HepG2 (cell line): ENCODE results near the gene VASN. TPM values are rescaled to one million over a fixed set of nuclear protein-coding genes. Genes with fewer than 3 reads are reported as not detected.

Source experiments
- ATAD3A ChIP-seq: sonication (generic); formaldehyde crosslinking; IDR thresholded peaks from 2 replicates; pipeline ENCODE4 v1.4.0; 2020; ENCODE audit warnings: missing genetic modification reagents
- BCL6 ChIP-seq: IDR thresholded peaks from 2 replicates; pipeline ENCODE4 v1.6.1; 2016; ENCODE audit warnings: missing genetic modification reagents, missing compliant biosample characterization
- HES4 ChIP-seq: sonication (generic); formaldehyde crosslinking; IDR thresholded peaks from 2 replicates; pipeline ENCODE4 v1.9.0; 2021; ENCODE audit warnings: mild to moderate bottlenecking, missing genetic modification reagents, borderline replicate concordance
- JUN ChIP-seq: sonication (generic); formaldehyde crosslinking; IDR thresholded peaks from 2 replicates; pipeline ENCODE4 v1.4.0; 2020; ENCODE audit warnings: mild to moderate bottlenecking, missing genetic modification reagents
- KDM2A ChIP-seq: sonication (generic); formaldehyde crosslinking; IDR thresholded peaks from 2 replicates; pipeline ENCODE4 v1.4.0; 2020; ENCODE audit warnings: low read depth, missing genetic modification reagents, borderline replicate concordance
- MEF2D ChIP-seq: sonication (generic); formaldehyde crosslinking; IDR thresholded peaks from 2 replicates; pipeline ENCODE4 v1.5.1; 2020; ENCODE audit warnings: mild to moderate bottlenecking, missing genetic modification reagents
- PITX1 ChIP-seq: sonication (generic); formaldehyde crosslinking; IDR thresholded peaks from 2 replicates; pipeline ENCODE4 v1.5.1; 2020; ENCODE audit warnings: mild to moderate bottlenecking, missing genetic modification reagents
- RBAK ChIP-seq: sonication (generic); formaldehyde crosslinking; IDR thresholded peaks from 2 replicates; pipeline ENCODE4 v1.5.1; 2020; ENCODE audit warnings: mild to moderate bottlenecking, missing genetic modification reagents
- SMAD3 ChIP-seq: sonication (generic); formaldehyde crosslinking; IDR thresholded peaks from 2 replicates; pipeline ENCODE4 v1.4.0; 2020; ENCODE audit warnings: missing genetic modification reagents
- TGIF2 ChIP-seq: IDR thresholded peaks from 2 replicates; pipeline ENCODE4 v1.6.1; 2016; ENCODE audit warnings: control low read depth, missing compliant biosample characterization
- ZFP37 ChIP-seq: sonication (generic); formaldehyde crosslinking; IDR thresholded peaks from 2 replicates; pipeline ENCODE4 v1.4.0; 2020; ENCODE audit warnings: missing genetic modification reagents, borderline replicate concordance
- ZNF10 ChIP-seq: sonication (generic); formaldehyde crosslinking; IDR thresholded peaks from 2 replicates; pipeline ENCODE4 v1.4.0; 2020; ENCODE audit warnings: mild to moderate bottlenecking, low read depth, missing genetic modification reagents, borderline replicate concordance
- ZNF17 ChIP-seq: sonication (generic); formaldehyde crosslinking; IDR thresholded peaks from 2 replicates; pipeline ENCODE4 v1.5.0; 2020; ENCODE audit warnings: mild to moderate bottlenecking, missing genetic modification reagents
- ZNF335 ChIP-seq: sonication (generic); formaldehyde crosslinking; IDR thresholded peaks from 2 replicates; pipeline ENCODE4 v1.4.0; 2020; ENCODE audit warnings: missing genetic modification reagents
- ZNF607 ChIP-seq: sonication (generic); formaldehyde crosslinking; IDR thresholded peaks from 2 replicates; pipeline ENCODE4 v1.5.1; 2020; ENCODE audit warnings: missing genetic modification reagents, mild to moderate bottlenecking, borderline replicate concordance
- ZNF891 ChIP-seq: sonication (generic); formaldehyde crosslinking; IDR thresholded peaks from 2 replicates; pipeline ENCODE4 v1.5.0; 2020; ENCODE audit warnings: mild to moderate bottlenecking, missing genetic modification reagents
- polyA plus RNA-seq, 8 experiments: library from polyadenylated mRNA; depleted of rRNA in 3 of 8; stranded (reverse) in 7 of 8; unstranded in 1 of 8; fragments of >200 nt; fragmentation: Illumina TruSeq in 4 of 8; extraction: Trizol in 4 of 8; gene quantifications; 2 replicates each; pipeline versions ENCODE4 v1.2.1 to v1.2.3, GENCODE V29; 2011 to 2016; ENCODE audit warnings: low read depth in 4 of 8, missing spikeins in 1 of 8, mixed read lengths in 1 of 8; ENCODE audit not compliant: insufficient read depth in 1 of 8
- total RNA-seq, 5 experiments: library from RNA; depleted of rRNA; stranded (reverse); fragments of >200 nt; fragmentation: Illumina TruSeq; extraction: Trizol; gene quantifications; 2 replicates each; pipeline ENCODE4 v1.2.3, GENCODE V29; 2016; ENCODE audit warnings: low read depth in 1 of 5
- TF ChIP-seq, protein P1 (sequence below): sonication (generic); formaldehyde crosslinking; IDR thresholded peaks from 2 replicates; pipeline ENCODE4 v1.8.0; 2022; ENCODE audit warnings: mild to moderate bottlenecking, missing genetic modification reagents, borderline replicate concordance
- TF ChIP-seq, protein P2 (sequence below): sonication (generic); formaldehyde crosslinking; IDR thresholded peaks from 2 replicates; pipeline ENCODE4 v1.4.0; 2020; ENCODE audit warnings: missing genetic modification reagents, borderline replicate concordance
- TF ChIP-seq, protein P3 (sequence below): IDR thresholded peaks from 2 replicates; pipeline ENCODE4 v1.6.1; 2016; ENCODE audit warnings: mild to moderate bottlenecking, missing biosample characterization, missing genetic modification reagents
- TF ChIP-seq, protein P4 (sequence below): sonication (generic); formaldehyde crosslinking; IDR thresholded peaks from 2 replicates; pipeline ENCODE4 v1.8.1; 2022; ENCODE audit warnings: low read depth, mild to moderate bottlenecking, missing genetic modification reagents
- TF ChIP-seq, protein P5 (sequence below): IDR thresholded peaks from 2 replicates; pipeline ENCODE4 v1.6.1; 2012; ENCODE audit warnings: low read length, improper control_type of control experiment

Gene VASN
- total and polyA plus RNA-seq, 2 of the 13 experiments (the other 11 are each of a cell fraction or from before 2014, with no cell fraction given): 8.4 to 18.2 TPM

DNA sequence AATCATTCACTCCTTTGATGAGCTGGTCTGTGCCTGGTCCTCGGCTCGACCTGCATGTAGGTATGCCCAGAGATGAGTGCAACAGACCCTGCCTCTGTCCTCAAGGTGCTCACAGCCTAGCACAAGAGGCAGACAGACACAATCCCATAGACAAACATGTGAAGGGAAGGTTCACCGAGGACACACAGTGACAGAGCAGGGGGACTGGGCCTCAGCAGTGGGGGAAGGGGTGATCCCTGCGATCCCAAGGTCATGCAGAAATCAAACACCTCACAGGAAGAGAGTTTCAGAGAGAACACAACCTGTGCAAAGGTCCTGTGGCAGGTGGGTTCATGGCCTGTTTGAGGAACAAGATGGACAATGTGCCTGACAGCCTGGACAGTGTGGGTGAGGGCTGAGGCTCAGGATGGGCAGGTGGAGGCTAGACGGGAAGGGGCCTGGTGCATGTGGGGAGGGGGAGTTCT is 4.2 kb upstream of the VASN start (continued):
- TF ChIP-seq, protein P1, sequence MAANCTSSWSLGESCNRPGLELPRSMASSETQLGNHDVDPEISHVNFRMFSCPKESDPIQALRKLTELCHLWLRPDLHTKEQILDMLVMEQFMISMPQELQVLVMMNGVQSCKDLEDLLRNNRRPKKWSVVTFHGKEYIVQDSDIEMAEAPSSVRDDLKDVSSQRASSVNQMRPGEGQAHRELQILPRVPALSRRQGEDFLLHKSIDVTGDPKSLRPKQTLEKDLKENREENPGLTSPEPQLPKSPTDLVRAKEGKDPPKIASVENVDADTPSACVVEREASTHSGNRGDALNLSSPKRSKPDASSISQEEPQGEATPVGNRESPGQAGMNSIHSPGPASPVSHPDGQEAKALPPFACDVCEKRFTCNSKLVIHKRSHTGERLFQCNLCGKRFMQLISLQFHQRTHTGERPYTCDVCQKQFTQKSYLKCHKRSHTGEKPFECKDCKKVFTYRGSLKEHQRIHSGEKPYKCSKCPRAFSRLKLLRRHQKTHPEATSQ (CRISPR knock-in tag): 0 out of 2 replicates have a peak, but pooled peaks have one; percentile 33
- TF ChIP-seq RBAK (CRISPR knock-in tag) (no peak), ZNF607 (no peak), ZNF17 (CRISPR knock-in tag) (no peak), PITX1 (CRISPR knock-in tag) (peak; percentile 49; the same call in 1 of the 2 replicates), MEF2D (CRISPR knock-in tag) (no peak), BCL6 (CRISPR knock-in tag) (peak; percentile 38; the same call in 1 of the 2 replicates), ZFP37 (CRISPR knock-in tag) (no peak), ATAD3A (no peak), ZNF891 (CRISPR knock-in tag) (no peak; the same call in 1 of the 2 replicates), TGIF2 (CRISPR knock-in tag) (peak; percentile 86; the same call in 1 of the 2 replicates), JUN (CRISPR knock-in tag) (0 out of 2 replicates have a peak, but pooled peaks have one; percentile 47), ZNF10 (CRISPR knock-in tag) (no peak), HES4 (CRISPR knock-in tag) (no peak), ZNF335 (CRISPR knock-in tag) (no peak), KDM2A (CRISPR knock-in tag) (no peak), SMAD3 (no peak)
- TF ChIP-seq, protein P2, sequence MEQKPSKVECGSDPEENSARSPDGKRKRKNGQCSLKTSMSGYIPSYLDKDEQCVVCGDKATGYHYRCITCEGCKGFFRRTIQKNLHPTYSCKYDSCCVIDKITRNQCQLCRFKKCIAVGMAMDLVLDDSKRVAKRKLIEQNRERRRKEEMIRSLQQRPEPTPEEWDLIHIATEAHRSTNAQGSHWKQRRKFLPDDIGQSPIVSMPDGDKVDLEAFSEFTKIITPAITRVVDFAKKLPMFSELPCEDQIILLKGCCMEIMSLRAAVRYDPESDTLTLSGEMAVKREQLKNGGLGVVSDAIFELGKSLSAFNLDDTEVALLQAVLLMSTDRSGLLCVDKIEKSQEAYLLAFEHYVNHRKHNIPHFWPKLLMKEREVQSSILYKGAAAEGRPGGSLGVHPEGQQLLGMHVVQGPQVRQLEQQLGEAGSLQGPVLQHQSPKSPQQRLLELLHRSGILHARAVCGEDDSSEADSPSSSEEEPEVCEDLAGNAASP: peak; percentile 97; the same call in 1 of the 2 replicates
- TF ChIP-seq, protein P3, sequence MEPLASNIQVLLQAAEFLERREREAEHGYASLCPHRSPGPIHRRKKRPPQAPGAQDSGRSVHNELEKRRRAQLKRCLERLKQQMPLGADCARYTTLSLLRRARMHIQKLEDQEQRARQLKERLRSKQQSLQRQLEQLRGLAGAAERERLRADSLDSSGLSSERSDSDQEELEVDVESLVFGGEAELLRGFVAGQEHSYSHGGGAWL: no peak
- TF ChIP-seq, protein P4, sequence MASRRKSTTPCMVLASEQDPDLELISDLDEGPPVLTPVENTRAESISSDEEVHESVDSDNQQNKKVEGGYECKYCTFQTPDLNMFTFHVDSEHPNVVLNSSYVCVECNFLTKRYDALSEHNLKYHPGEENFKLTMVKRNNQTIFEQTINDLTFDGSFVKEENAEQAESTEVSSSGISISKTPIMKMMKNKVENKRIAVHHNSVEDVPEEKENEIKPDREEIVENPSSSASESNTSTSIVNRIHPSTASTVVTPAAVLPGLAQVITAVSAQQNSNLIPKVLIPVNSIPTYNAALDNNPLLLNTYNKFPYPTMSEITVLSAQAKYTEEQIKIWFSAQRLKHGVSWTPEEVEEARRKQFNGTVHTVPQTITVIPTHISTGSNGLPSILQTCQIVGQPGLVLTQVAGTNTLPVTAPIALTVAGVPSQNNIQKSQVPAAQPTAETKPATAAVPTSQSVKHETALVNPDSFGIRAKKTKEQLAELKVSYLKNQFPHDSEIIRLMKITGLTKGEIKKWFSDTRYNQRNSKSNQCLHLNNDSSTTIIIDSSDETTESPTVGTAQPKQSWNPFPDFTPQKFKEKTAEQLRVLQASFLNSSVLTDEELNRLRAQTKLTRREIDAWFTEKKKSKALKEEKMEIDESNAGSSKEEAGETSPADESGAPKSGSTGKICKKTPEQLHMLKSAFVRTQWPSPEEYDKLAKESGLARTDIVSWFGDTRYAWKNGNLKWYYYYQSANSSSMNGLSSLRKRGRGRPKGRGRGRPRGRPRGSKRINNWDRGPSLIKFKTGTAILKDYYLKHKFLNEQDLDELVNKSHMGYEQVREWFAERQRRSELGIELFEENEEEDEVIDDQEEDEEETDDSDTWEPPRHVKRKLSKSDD (CRISPR knock-in tag): 0 out of 2 replicates have a peak, but pooled peaks have one; percentile 24
- TF ChIP-seq, protein P5, sequence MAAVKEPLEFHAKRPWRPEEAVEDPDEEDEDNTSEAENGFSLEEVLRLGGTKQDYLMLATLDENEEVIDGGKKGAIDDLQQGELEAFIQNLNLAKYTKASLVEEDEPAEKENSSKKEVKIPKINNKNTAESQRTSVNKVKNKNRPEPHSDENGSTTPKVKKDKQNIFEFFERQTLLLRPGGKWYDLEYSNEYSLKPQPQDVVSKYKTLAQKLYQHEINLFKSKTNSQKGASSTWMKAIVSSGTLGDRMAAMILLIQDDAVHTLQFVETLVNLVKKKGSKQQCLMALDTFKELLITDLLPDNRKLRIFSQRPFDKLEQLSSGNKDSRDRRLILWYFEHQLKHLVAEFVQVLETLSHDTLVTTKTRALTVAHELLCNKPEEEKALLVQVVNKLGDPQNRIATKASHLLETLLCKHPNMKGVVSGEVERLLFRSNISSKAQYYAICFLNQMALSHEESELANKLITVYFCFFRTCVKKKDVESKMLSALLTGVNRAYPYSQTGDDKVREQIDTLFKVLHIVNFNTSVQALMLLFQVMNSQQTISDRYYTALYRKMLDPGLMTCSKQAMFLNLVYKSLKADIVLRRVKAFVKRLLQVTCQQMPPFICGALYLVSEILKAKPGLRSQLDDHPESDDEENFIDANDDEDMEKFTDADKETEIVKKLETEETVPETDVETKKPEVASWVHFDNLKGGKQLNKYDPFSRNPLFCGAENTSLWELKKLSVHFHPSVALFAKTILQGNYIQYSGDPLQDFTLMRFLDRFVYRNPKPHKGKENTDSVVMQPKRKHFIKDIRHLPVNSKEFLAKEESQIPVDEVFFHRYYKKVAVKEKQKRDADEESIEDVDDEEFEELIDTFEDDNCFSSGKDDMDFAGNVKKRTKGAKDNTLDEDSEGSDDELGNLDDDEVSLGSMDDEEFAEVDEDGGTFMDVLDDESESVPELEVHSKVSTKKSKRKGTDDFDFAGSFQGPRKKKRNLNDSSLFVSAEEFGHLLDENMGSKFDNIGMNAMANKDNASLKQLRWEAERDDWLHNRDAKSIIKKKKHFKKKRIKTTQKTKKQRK: no peak
